ENCODE measurements around the gene IFIT1. TPM values are rescaled to one million over a fixed set of nuclear protein-coding genes. Genes with fewer than 3 reads are reported as not detected.

Gene IFIT1
- total RNA-seq, 1 donor from 2014 or later, result 0.09 TPM

DNA sequence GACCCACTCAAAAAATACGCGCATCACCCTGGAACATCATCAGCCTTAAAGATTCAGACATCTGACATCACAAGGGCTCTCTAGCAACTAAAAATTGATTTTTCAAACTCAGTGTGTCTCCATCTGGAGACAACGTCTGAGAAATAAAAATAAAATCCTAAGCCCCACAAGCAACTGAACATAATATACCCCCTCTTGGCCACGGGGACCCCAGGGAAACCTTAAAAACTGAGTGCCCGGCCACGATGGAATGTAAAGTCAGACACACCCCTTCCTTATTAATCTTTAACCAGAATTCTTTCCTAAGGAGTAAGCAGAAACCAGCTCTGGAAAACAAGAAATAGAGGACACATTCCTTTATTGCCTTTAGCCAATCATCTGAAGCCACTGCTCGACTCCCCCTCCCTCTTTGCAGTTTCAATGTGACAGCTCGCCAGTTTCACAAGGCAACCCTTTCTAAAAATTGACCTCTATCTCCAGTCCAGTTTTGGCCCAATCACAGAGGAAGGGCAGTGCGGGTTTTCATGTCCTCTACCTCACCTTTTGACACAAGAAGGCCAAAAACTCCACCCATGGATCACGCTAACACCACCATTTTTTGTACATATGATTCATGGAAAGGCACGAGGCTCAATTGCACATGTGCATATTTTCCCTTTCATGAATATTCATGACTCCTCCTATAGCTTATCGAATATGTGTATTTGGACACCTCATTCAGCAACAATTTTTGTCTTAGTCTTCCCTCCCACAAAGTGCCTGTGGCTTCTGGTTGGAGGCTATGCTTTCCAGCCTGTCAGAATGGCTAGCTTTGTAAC is 40.4 kb upstream of the IFIT1 start:
- no peak for DNase-seq (ENCODE audit: low spot score)
- peaks cover 18% of the 10 kb centered on the region for H3K4me1 Mint-ChIP-seq (ENCODE audit: low read depth)
- intact Hi-C loops (cut with micrococcal nuclease), result no loop called here
- H3K4me3 Mint-ChIP-seq (ENCODE audit: low read depth), result no peak overlapping the region
- no peaks in the 10 kb centered on the region for H3K36me3 Mint-ChIP-seq (ENCODE audit: low read depth)
- H3K27ac Mint-ChIP-seq, result no peak overlapping the region
- no peaks in the 10 kb centered on the region for H3K9me3 Mint-ChIP-seq
- peaks cover 67% of the 10 kb centered on the region for H3K27me3 Mint-ChIP-seq (ENCODE audit: low read depth)

DNA sequence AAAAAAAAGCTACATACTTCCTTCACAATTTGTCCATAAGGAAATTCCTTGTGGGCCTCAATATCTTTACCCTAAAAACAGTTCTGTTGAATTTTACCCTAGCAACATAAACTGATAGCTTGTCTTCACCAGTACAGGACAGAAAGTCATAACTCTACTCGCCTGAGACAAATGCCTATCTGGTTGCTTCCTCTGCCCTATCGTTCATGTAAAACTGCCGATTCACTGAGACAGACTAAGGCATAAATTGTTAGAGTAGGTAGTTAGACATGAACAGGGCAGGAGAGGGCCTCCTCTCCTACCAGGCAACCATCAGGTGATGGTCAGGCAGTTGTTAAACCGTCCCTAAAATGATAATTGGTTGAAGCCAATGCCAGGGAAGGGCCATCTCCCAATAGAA is 39.6 kb upstream of the IFIT1 start:
- H3K27me3 Mint-ChIP-seq (ENCODE audit: low read depth), result peaks cover 68% of the 10 kb centered on the region
- intact Hi-C loops (cut with micrococcal nuclease), result no loop called here
- no peak for DNase-seq (ENCODE audit: low spot score)
- H3K4me3 Mint-ChIP-seq (ENCODE audit: low read depth), result no peak overlapping the region
- H3K27ac Mint-ChIP-seq, result no peak overlapping the region
- H3K4me1 Mint-ChIP-seq (ENCODE audit: low read depth), result peaks cover 18% of the 10 kb centered on the region
- H3K9me3 Mint-ChIP-seq, result no peaks in the 10 kb centered on the region
- no peaks in the 10 kb centered on the region for H3K36me3 Mint-ChIP-seq (ENCODE audit: low read depth)

DNA sequence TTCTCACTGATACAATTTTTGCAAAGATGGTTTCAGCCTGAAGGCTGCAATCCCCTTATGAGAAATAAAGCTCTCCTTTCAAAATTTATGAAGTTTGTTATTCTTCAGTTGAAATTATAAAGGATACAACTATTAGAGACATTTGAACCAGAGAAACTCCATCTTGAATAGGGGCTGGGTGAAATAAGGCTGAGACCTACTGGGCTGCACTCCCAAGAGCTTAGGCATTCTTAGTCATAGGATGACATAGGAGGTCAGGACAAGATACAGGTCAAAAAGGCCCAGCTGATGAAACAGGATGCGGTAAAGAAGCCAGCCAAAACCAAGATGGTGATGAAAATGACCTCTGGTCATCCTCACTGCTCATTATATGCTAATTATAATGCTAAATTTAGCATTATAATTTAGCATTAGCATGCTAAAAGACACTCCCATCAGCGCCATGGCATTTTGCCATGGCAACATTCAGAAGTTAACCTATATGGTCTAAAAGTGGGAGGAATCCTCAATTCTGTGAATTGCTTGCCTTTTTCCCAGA is 37.0 kb upstream of the IFIT1 start:
- DNase-seq (ENCODE audit: low spot score), result no peak
- H3K9me3 Mint-ChIP-seq, result no peaks in the 10 kb centered on the region
- no peak overlapping the region for H3K27ac Mint-ChIP-seq
- intact Hi-C loops (cut with micrococcal nuclease), result no loop called here
- peaks cover 17% of the 10 kb centered on the region for H3K4me1 Mint-ChIP-seq (ENCODE audit: low read depth)
- no peak overlapping the region for H3K4me3 Mint-ChIP-seq (ENCODE audit: low read depth)
- H3K36me3 Mint-ChIP-seq (ENCODE audit: low read depth), result no peaks in the 10 kb centered on the region
- peaks cover 59% of the 10 kb centered on the region for H3K27me3 Mint-ChIP-seq (ENCODE audit: low read depth)

DNA sequence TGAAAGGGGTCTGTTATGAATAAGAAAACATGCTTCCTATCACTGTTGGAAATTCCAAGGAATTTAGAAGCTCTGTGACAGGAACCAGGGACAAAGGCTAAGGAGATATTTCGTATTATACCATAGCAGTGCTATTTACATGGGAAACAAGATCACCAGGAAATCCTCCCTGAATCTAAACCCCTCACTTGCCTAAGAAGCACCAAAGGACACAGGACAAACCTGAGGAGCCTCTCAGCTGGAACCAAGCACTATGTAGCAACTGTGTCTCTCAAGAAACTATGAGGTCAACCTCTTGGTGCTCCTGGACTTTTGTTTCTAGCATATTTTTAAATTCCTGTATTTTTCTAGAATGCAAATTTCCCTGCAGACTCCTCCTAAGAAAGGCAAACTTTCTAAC is 35.3 kb upstream of the IFIT1 start:
- Mint-ChIP-seq H3K9me3 (no peaks in the 10 kb centered on the region), H3K36me3 (ENCODE audit: low read depth) (no peaks in the 10 kb centered on the region), H3K27me3 (ENCODE audit: low read depth) (peaks cover 57% of the 10 kb centered on the region), H3K27ac (no peak overlapping the region), H3K4me1 (ENCODE audit: low read depth) (peaks cover 2% of the 10 kb centered on the region), H3K4me3 (ENCODE audit: low read depth) (no peak overlapping the region)
- DNase-seq (ENCODE audit: low spot score), result no peak
- intact Hi-C loops (cut with micrococcal nuclease), result no loop called here

DNA sequence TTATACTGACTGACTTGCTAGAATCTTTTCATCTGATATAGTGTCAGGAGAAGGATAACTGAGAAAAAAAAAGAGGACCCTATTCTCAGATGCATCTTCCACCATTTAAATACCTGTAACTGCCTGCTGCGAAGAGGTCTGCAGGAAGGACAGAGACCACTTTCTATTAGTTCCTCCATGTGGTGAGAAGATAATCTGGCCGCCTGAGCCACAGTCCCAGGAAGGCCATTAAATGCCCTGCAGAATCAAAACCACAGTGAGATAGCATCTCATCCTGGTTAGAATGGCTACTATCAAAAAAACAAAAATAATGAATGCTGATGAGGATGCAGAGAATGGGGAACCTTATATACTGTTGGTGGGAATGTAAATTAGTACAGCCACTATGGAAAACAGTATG is 34.4 kb upstream of the IFIT1 start:
- peaks cover 50% of the 10 kb centered on the region for H3K27me3 Mint-ChIP-seq (ENCODE audit: low read depth)
- DNase-seq (ENCODE audit: low spot score), result no peak
- H3K9me3 Mint-ChIP-seq, result no peaks in the 10 kb centered on the region
- no peaks in the 10 kb centered on the region for H3K4me1 Mint-ChIP-seq (ENCODE audit: low read depth)
- intact Hi-C loops (cut with micrococcal nuclease), result no loop called here
- H3K4me3 Mint-ChIP-seq (ENCODE audit: low read depth), result no peak overlapping the region
- no peaks in the 10 kb centered on the region for H3K36me3 Mint-ChIP-seq (ENCODE audit: low read depth)
- H3K27ac Mint-ChIP-seq, result no peak overlapping the region

DNA sequence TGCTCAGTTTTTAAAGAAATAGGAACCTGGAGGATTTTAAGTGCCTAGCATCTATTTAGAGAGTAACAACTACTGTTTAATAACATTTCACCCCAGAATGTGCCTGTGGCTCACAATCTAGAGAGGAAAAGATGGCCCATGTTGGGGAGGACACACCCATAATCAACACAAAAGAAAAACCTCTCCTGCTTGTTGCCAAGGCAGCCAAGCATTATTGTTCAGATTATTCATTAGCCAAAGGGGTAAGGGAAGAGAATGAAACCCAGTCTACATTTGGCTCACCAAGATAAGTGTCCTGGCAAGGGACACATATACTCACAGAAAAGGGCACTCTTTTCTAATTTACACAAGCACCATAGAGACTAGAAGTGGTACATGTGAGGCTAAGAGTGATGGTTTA is 32.3 kb upstream of the IFIT1 start:
- Mint-ChIP-seq H3K27me3 (ENCODE audit: low read depth) (peaks cover 42% of the 10 kb centered on the region), H3K9me3 (no peaks in the 10 kb centered on the region), H3K4me3 (ENCODE audit: low read depth) (no peak overlapping the region), H3K36me3 (ENCODE audit: low read depth) (no peaks in the 10 kb centered on the region), H3K27ac (no peak overlapping the region), H3K4me1 (ENCODE audit: low read depth) (peaks cover 6% of the 10 kb centered on the region)
- intact Hi-C loops (cut with micrococcal nuclease), result no loop called here
- DNase-seq (ENCODE audit: low spot score), result no peak

DNA sequence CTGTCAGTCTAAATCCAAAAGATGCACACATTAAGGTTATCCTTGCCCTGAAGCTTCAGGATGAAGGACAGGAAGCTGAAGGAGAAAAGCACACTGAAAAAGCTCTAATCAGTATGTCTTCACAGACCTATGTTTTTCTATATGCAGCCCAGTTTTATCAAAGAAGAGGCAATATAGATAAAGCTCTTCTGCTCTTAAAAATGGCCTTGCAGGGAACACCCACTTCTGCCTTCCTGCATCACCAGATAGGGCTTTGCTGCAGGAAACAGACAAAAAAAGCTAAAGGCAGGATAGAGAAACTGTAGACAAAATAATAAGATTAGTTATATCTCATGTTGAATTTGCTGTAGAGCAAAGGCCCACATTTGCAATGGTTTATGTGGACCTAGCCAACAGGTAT is 29.5 kb upstream of the IFIT1 start:
- peaks cover 28% of the 10 kb centered on the region for H3K27me3 Mint-ChIP-seq (ENCODE audit: low read depth)
- H3K4me1 Mint-ChIP-seq (ENCODE audit: low read depth), result peaks cover 9% of the 10 kb centered on the region
- H3K4me3 Mint-ChIP-seq (ENCODE audit: low read depth), result no peak overlapping the region
- no peak for DNase-seq (ENCODE audit: low spot score)
- no peaks in the 10 kb centered on the region for H3K36me3 Mint-ChIP-seq (ENCODE audit: low read depth)
- H3K27ac Mint-ChIP-seq, result no peak overlapping the region
- no peaks in the 10 kb centered on the region for H3K9me3 Mint-ChIP-seq
- intact Hi-C loops (cut with micrococcal nuclease), result no loop called here

DNA sequence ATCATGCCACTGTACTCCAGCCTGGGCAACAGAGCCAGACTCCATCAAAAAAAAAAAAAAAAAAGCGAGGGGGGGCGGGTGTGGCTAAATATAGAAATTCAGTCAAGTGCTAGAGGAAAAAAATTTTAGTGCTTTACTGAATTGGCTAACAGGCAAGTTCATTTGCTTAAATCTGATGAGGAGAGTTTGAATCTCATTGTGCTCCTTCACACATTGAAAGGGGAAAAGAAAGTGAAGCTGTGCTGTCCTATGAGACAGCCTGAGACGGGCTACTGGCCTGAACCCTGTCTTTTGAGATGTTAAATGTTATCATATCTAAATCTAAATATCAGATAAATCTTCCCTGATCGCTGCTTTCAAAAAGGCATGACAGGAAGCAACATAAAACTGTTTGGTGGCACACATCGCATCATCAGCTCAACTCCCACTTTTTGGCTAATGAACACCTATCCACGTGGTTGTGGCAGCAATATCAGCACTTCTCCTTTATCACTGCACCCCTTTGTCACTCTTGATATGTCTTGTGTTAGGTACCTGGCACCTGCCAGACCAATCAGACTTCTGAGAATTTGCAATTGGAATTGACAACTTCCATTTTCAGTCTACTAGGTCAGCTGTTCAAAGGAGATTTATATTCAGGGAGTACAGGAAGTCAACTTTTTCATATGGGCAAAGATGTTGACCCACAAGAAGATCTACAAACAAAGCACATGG is 28.5 kb upstream of the IFIT1 start:
- intact Hi-C loops (cut with micrococcal nuclease), result no loop called here
- DNase-seq (ENCODE audit: low spot score), result no peak
- no peak overlapping the region for H3K4me3 Mint-ChIP-seq (ENCODE audit: low read depth)
- peaks cover 22% of the 10 kb centered on the region for H3K27me3 Mint-ChIP-seq (ENCODE audit: low read depth)
- H3K4me1 Mint-ChIP-seq (ENCODE audit: low read depth), result peaks cover 10% of the 10 kb centered on the region
- H3K27ac Mint-ChIP-seq, result no peak overlapping the region
- no peaks in the 10 kb centered on the region for H3K9me3 Mint-ChIP-seq
- no peaks in the 10 kb centered on the region for H3K36me3 Mint-ChIP-seq (ENCODE audit: low read depth)

DNA sequence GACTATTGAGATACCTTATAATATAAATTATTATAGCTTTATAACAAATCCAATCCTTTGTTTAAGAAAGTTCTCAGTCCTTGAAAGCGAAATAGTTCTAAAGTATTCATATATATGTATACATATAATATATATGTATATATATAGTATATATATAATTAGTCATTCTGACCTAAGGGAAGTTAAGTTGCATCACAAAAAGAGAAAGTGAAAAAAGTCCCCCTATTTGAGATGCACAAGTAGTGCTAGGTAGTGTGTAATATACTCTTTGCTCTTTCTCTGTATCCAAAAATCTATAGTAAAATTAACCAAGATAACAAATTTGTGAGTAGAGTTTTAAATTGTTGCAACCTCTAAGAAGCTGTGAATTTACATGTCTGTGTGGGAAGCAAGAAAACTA is 27.9 kb upstream of the IFIT1 start:
- H3K9me3 Mint-ChIP-seq, result no peaks in the 10 kb centered on the region
- no peak for DNase-seq (ENCODE audit: low spot score)
- peaks cover 25% of the 10 kb centered on the region for H3K27me3 Mint-ChIP-seq (ENCODE audit: low read depth)
- H3K36me3 Mint-ChIP-seq (ENCODE audit: low read depth), result no peaks in the 10 kb centered on the region
- no peak overlapping the region for H3K27ac Mint-ChIP-seq
- intact Hi-C loops (cut with micrococcal nuclease), result no loop called here
- H3K4me3 Mint-ChIP-seq (ENCODE audit: low read depth), result no peak overlapping the region
- peaks cover 14% of the 10 kb centered on the region for H3K4me1 Mint-ChIP-seq (ENCODE audit: low read depth)

DNA sequence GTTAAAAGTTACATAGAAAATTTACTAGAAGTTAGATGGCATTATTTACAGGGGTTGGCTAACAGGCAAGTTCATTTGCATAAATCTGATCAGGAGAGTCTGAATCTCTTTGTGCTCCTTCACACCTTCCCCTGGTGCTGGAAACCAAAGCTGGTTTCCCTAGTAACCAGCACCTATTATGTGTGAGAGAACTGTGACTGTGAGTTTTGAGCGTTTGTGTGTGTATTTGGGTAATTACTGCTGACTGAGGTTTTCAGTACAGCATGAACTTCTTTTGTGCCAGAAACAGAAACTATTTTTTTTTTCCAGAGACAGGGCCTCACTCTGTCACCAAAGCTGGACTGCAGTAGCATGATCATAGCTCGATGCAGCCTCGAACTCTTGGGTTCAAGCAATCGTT is 24.9 kb upstream of the IFIT1 start:
- Mint-ChIP-seq H3K36me3 (ENCODE audit: low read depth) (no peaks in the 10 kb centered on the region), H3K27me3 (ENCODE audit: low read depth) (peaks cover 27% of the 10 kb centered on the region), H3K27ac (no peak overlapping the region), H3K9me3 (no peaks in the 10 kb centered on the region), H3K4me1 (ENCODE audit: low read depth) (peaks cover 14% of the 10 kb centered on the region), H3K4me3 (ENCODE audit: low read depth) (no peak overlapping the region)
- DNase-seq (ENCODE audit: low spot score), result no peak
- intact Hi-C loops (cut with micrococcal nuclease), result no loop called here

DNA sequence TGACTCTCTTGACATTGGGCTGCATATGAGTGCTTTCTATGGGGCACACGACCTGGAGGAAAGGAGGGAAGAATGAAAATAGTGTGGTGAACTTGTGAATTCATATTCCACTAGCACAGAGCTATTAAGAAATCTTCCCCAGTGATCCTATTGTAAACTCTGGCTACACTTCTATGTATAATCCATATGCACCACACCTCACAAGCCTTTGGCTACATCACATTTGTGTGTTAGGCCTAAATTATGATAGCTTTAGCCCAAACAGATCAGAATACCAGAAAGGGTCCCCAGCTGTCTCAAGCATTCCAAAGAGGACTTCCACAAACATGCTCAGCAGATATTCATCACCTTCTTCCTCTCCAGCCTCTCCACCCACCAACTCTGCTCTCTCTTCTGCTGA is 24.3 kb upstream of the IFIT1 start:
- H3K9me3 Mint-ChIP-seq, result no peaks in the 10 kb centered on the region
- H3K4me1 Mint-ChIP-seq (ENCODE audit: low read depth), result peaks cover 14% of the 10 kb centered on the region
- intact Hi-C loops (cut with micrococcal nuclease), result no loop called here
- DNase-seq (ENCODE audit: low spot score), result no peak
- H3K4me3 Mint-ChIP-seq (ENCODE audit: low read depth), result no peak overlapping the region
- H3K27me3 Mint-ChIP-seq (ENCODE audit: low read depth), result peaks cover 32% of the 10 kb centered on the region
- no peaks in the 10 kb centered on the region for H3K36me3 Mint-ChIP-seq (ENCODE audit: low read depth)
- H3K27ac Mint-ChIP-seq, result no peak overlapping the region

DNA sequence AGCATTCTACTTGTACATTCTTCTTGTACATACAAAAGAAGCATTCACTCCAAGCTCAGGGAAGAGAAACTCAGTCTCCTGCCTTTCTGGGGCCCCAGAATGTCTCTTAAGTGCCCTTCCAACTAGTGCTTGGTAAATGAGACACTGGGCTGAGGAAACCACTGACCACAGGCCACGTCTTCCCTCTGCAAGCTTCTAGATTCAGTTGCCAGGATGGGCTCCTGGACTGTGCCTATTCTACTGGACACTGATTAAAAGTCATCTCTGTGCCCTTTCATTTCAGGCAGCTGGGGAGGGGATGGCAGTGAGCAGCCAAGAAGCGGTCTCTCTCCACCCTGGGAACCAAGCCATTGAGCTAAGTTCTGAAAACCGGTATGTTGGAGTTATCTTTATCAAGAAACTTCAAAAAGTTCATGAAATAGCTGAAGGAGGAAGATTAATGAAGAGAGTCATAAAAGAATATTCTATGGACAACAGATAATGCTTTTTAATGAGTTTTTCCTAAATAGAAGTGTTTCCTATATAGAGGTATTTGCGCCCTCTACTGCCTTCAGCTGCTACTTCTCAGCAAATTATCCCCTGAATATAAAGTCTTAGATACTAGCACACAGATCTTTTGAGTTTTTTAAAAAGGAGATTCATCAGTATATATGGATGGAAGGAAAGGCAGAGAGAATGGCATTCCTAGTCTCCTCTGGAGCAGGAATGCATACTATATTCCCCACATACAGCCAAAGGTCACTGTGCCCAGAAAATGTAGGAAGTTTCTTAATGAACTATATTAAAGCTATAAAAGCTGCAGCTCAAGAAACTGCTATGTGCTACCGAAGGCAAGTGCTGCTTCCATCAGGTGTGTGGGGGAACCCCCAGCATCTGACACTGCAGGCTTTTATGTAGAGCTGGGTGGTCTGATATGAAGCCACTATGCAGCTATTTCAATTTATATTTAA is 23.0 kb upstream of the IFIT1 start:
- peaks cover 36% of the 10 kb centered on the region for H3K27me3 Mint-ChIP-seq (ENCODE audit: low read depth)
- no peaks in the 10 kb centered on the region for H3K36me3 Mint-ChIP-seq (ENCODE audit: low read depth)
- peaks cover 11% of the 10 kb centered on the region for H3K4me1 Mint-ChIP-seq (ENCODE audit: low read depth)
- H3K4me3 Mint-ChIP-seq (ENCODE audit: low read depth), result no peak overlapping the region
- no peak overlapping the region for H3K27ac Mint-ChIP-seq
- H3K9me3 Mint-ChIP-seq, result no peaks in the 10 kb centered on the region
- no peak for DNase-seq (ENCODE audit: low spot score)
- intact Hi-C loops (cut with micrococcal nuclease), result no loop called here

Measured in activated T-helper 2 cell treated with anti-CD3 and anti-CD28 coated beads, Interferon-gamma antibody, Interleukin-2, Interleukin-4, amounts not matched to agents 10 μg/mL and 5 μg/mL and 100 μg/mL, durations not matched to agents 14 hours and 24 hours and 36 hours (primary cell).